Right renal cortex interstitium (tissue), 3 donors: ENCODE results near the gene ZNF619. TPM values are rescaled to one million over a fixed set of nuclear protein-coding genes. Genes with fewer than 3 reads are reported as not detected.
"Not testable (repeated sequence)": the region's sequence is repeated elsewhere in the genome, so short reads cannot be mapped to it uniquely, and the experiment has no call there.

Experiments
- DNase-seq, 3 donors: peaks; one replicate each; pipeline ENCODE4 v3.0.0-alpha.2; 2013; ENCODE audit warnings: low read depth in 3 of 3, low spot score in 2 of 3
- polyA plus RNA-seq, 3 donors: library from polyadenylated mRNA; unstranded; fragments of 120-200 nt; gene quantifications; one replicate each; pipeline ENCODE4 v1.2.1, GENCODE V29; 2013; ENCODE audit not compliant: insufficient read length in 3 of 3

The ZNF619 gene
- 1 to 10 TPM; 7.2 to 7.6 (median 7.3) TPM for polyA plus RNA-seq

GRCh38 chr3:40476478-40477470 is at the start of gene ZNF619:
ZNF619 (plus strand) TSS chr3:40477122; CDS start chr3:40477980, 858 bp downstream.
- peak in 2 of 3 donors; percentile 48 to 64 for DNase-seq

- DNase-seq = no peak
These were observed 44.1 kb upstream of the ZNF619 start for GRCh38 chr3:40432793-40433192.

- no peak for DNase-seq
These were observed 39.0 kb upstream of the ZNF619 start for GRCh38 chr3:40437889-40438288.

- DNase-seq = no peak
These were observed 31.9 kb upstream of the ZNF619 start for GRCh38 chr3:40445062-40445461.

- DNase-seq = no peak
These were observed 31.0 kb upstream of the ZNF619 start for GRCh38 chr3:40445880-40446279.

GRCh38 chr3:40450438-40450837 is 26.5 kb upstream of the ZNF619 start:
- DNase-seq = no peak

- DNase-seq = no peak
These were observed 25.4 kb upstream of the ZNF619 start for GRCh38 chr3:40451551-40451950.

GRCh38 chr3:40452057-40452456 is 24.9 kb upstream of the ZNF619 start:
- no peak for DNase-seq

GRCh38 chr3:40452562-40452875 is 24.4 kb upstream of the ZNF619 start:
- peak in 1 of 3 donors; percentile 12 for DNase-seq

GRCh38 chr3:40452876-40453730 is 23.8 kb upstream of the ZNF619 start:
- DNase-seq = peak; percentile 92 to 96 (median 96)

GRCh38 chr3:40453933-40454332 is 23.0 kb upstream of the ZNF619 start:
- no peak for DNase-seq

GRCh38 chr3:40455328-40455727 is 21.6 kb upstream of the ZNF619 start:
- DNase-seq = no peak

GRCh38 chr3:40456279-40456939 is 20.5 kb upstream of the ZNF619 start:
- DNase-seq = no peak

- peak; percentile 89 to 93 (median 90) for DNase-seq
These were observed 19.7 kb upstream of the ZNF619 start, which contains the start of gene RPL14 for GRCh38 chr3:40456940-40457823. RPL14 (plus strand) TSS chr3:40457339; CDS start chr3:40457472, 133 bp downstream.

GRCh38 chr3:40458473-40458872 is 18.4 kb upstream of the ZNF619 start:
- no peak for DNase-seq

GRCh38 chr3:40460481-40460880 is 16.4 kb upstream of the ZNF619 start:
- DNase-seq = not testable (repeated sequence)

GRCh38 chr3:40461161-40461560 is 15.8 kb upstream of the ZNF619 start:
- DNase-seq = no peak

GRCh38 chr3:40462838-40463237 is 14.1 kb upstream of the ZNF619 start:
- not testable (repeated sequence) for DNase-seq

GRCh38 chr3:40463579-40463978 is 13.3 kb upstream of the ZNF619 start:
- no peak for DNase-seq
